HL-60 (cell line): ENCODE results near the gene EPHX1.
A peak's percentile ranks its signal among the peaks of the same experiment; 100 is the strongest.

Experiments
- DNase-seq, 2 experiments: peaks; one replicate each; pipeline ENCODE4 v3.0.0-alpha.2; 2010 to 2020; ENCODE audit warnings: low read depth in 1 of 2, low spot score in 1 of 2
- H3K27ac ChIP-seq: fragments of 250-450 bp; sonication (Bioruptor Pico); replicated peaks from 2 replicates; pipeline ENCODE4 v1.5.1; 2020; ENCODE audit warnings: mild to moderate bottlenecking, moderate library complexity
- H3K27me3 ChIP-seq: fragments of 250-450 bp; sonication (Bioruptor Pico); 2 replicates; pipeline ENCODE4 v1.5.1; 2021; ENCODE audit warnings: mild to moderate bottlenecking, moderate library complexity; ENCODE audit not compliant: insufficient read depth, poor library complexity, severe bottlenecking
- H3K4me3 ChIP-seq: replicated peaks from 2 replicates; pipeline ENCODE4 v1.5.1; 2011; ENCODE audit warnings: mild to moderate bottlenecking, control low read depth, low read length; ENCODE audit not compliant: insufficient read depth
- GABPA ChIP-seq: IDR thresholded peaks from 2 replicates; pipeline ENCODE4 v1.6.1; 2012; ENCODE audit warnings: low read depth
- POLR2AphosphoS5 ChIP-seq: IDR thresholded peaks from 2 replicates; pipeline ENCODE4 v1.6.1; 2012; ENCODE audit warnings: low read depth
- SPI1 ChIP-seq: IDR thresholded peaks from 2 replicates; pipeline ENCODE4 v1.6.1; 2012; ENCODE audit warnings: low read depth, mild to moderate bottlenecking, borderline replicate concordance
- TF ChIP-seq, protein P1 (sequence below): IDR thresholded peaks from one replicate; pipeline ENCODE4 v1.5.1; 2011; ENCODE audit warnings: low read length, control low read depth, inconsistent platforms; ENCODE audit not compliant: insufficient read depth
- TF ChIP-seq, protein P2 (sequence below): IDR thresholded peaks from 2 replicates; pipeline ENCODE4 v1.6.1; 2012; ENCODE audit warnings: low read depth; ENCODE audit not compliant: insufficient replicate concordance

The EPHX1 gene

DNA sequence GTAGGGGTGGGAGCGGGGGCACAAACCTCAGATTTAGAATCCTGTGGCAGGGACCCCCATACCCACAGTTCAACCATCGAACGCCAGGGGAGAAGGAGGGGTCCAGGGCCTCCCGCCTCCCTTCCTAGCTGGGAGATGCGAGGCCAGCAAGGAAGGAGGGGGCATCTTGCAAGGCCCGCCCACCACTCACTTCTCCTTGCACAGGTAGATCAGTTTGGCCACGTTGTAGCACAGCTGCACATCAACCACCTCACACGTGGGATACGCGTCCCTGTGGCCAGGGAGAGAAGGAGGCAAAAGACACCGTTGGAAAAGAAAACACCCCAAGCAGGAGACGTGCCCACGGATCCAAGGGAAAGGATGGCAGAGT, 52.6 kb downstream of the EPHX1 start:
- Histone ChIP-seq H3K4me3 (no peak overlapping the region), H3K27me3 (no peaks in the 10 kb centered on the region), H3K27ac (no peak overlapping the region)
- TF ChIP-seq, protein P1, sequence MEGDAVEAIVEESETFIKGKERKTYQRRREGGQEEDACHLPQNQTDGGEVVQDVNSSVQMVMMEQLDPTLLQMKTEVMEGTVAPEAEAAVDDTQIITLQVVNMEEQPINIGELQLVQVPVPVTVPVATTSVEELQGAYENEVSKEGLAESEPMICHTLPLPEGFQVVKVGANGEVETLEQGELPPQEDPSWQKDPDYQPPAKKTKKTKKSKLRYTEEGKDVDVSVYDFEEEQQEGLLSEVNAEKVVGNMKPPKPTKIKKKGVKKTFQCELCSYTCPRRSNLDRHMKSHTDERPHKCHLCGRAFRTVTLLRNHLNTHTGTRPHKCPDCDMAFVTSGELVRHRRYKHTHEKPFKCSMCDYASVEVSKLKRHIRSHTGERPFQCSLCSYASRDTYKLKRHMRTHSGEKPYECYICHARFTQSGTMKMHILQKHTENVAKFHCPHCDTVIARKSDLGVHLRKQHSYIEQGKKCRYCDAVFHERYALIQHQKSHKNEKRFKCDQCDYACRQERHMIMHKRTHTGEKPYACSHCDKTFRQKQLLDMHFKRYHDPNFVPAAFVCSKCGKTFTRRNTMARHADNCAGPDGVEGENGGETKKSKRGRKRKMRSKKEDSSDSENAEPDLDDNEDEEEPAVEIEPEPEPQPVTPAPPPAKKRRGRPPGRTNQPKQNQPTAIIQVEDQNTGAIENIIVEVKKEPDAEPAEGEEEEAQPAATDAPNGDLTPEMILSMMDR = no peak
- TF ChIP-seq SPI1 = no peak
- no peak for TF ChIP-seq POLR2AphosphoS5
- TF ChIP-seq GABPA = no peak
- TF ChIP-seq, protein P2, sequence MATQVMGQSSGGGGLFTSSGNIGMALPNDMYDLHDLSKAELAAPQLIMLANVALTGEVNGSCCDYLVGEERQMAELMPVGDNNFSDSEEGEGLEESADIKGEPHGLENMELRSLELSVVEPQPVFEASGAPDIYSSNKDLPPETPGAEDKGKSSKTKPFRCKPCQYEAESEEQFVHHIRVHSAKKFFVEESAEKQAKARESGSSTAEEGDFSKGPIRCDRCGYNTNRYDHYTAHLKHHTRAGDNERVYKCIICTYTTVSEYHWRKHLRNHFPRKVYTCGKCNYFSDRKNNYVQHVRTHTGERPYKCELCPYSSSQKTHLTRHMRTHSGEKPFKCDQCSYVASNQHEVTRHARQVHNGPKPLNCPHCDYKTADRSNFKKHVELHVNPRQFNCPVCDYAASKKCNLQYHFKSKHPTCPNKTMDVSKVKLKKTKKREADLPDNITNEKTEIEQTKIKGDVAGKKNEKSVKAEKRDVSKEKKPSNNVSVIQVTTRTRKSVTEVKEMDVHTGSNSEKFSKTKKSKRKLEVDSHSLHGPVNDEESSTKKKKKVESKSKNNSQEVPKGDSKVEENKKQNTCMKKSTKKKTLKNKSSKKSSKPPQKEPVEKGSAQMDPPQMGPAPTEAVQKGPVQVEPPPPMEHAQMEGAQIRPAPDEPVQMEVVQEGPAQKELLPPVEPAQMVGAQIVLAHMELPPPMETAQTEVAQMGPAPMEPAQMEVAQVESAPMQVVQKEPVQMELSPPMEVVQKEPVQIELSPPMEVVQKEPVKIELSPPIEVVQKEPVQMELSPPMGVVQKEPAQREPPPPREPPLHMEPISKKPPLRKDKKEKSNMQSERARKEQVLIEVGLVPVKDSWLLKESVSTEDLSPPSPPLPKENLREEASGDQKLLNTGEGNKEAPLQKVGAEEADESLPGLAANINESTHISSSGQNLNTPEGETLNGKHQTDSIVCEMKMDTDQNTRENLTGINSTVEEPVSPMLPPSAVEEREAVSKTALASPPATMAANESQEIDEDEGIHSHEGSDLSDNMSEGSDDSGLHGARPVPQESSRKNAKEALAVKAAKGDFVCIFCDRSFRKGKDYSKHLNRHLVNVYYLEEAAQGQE = no peak
- DNase-seq = no peak

DNA sequence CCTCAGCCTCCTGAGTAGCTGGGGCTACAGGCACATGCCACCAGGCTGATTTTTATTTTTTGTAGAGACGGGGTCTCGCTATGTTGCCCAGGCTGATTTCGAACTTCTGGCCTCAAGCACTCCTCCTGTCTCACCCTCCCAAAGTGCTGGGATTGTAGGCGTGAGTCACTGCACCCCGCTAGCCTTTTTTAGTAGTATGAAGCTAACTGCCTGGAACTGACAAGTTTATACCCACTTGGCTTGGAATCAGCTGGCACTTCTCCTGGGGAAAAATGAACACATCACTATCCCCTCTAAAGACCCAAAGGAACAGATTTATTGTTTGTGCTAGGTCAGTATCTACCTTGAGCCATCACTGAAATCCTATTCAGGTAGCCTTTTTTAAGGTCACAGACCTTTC, 53.2 kb downstream of the EPHX1 start:
- TF ChIP-seq, protein P1 = no peak
- TF ChIP-seq POLR2AphosphoS5 (no peak), SPI1 (no peak), GABPA (no peak)
- TF ChIP-seq, protein P2 = no peak
- Histone ChIP-seq H3K4me3 (no peak overlapping the region), H3K27ac (no peak overlapping the region), H3K27me3 (no peaks in the 10 kb centered on the region)
- no peak for DNase-seq

DNA sequence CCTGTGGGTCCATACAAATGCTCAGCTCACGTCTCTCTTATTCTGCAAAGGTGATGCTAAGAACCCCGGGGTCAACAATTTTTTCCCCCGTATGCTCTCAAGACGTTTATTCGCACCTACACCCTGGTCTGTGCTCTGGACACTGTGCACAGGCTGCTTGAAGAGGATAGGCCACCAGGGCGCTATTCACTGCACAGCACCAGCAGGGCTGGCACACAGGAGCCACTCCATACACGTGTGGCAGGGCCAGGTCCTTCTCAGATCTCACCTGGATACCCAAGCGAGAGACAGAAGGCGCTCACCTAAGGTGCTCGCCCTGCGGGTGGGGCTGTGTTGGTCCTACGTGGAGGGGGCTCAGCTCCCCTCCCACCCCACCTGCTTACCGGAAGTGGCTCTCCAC, 55.6 kb downstream of the EPHX1 start:
- peak overlapping the region; percentile 18; the same call in 1 of the 2 replicates for H3K27ac ChIP-seq
- no peak overlapping the region for H3K4me3 ChIP-seq
- no peaks in the 10 kb centered on the region for H3K27me3 ChIP-seq
- DNase-seq = no peak
- TF ChIP-seq, protein P1 = no peak
- TF ChIP-seq SPI1 = no peak
- TF ChIP-seq, protein P2 = no peak
